Parathyroid adenoma (tissue), 2 donors: ENCODE data around the gene MYOM3.

Source experiments
- H2AFZ ChIP-seq: fragments of 300-600 bp; sonication (generic); one replicate; pipeline ENCODE4 v1.7.0; 2017; ENCODE audit warnings: antibody characterized with exemption, mild to moderate bottlenecking
- H3K27ac ChIP-seq: fragments of 300-600 bp; sonication (generic); one replicate; pipeline ENCODE4 v1.7.0; 2017
- H3K27me3 ChIP-seq: fragments of 300-600 bp; sonication (generic); one replicate; pipeline ENCODE4 v1.7.0; 2017; ENCODE audit warnings: low read length; ENCODE audit not compliant: control insufficient read depth, insufficient read depth
- H3K36me3 ChIP-seq: fragments of 300-600 bp; sonication (generic); one replicate; pipeline ENCODE4 v1.7.0; 2017; ENCODE audit warnings: low read length; ENCODE audit not compliant: control insufficient read depth, insufficient read depth
- H3K4me1 ChIP-seq: fragments of 300-600 bp; sonication (generic); one replicate; pipeline ENCODE4 v1.7.0; 2017; ENCODE audit warnings: control low read depth
- H3K4me2 ChIP-seq: fragments of 300-600 bp; sonication (generic); one replicate; pipeline ENCODE4 v1.7.0; 2017; ENCODE audit warnings: low read length
- H3K4me3 ChIP-seq: fragments of 300-600 bp; sonication (generic); one replicate; pipeline ENCODE4 v1.7.0; 2017; ENCODE audit warnings: low read depth, low read length
- H3K79me2 ChIP-seq: fragments of 300-600 bp; sonication (generic); one replicate; pipeline ENCODE4 v1.7.0; 2017; ENCODE audit warnings: control low read depth
- H3K9ac ChIP-seq: fragments of 300-600 bp; sonication (generic); one replicate; pipeline ENCODE4 v1.7.0; 2017; ENCODE audit warnings: mild to moderate bottlenecking
- H3K9me3 ChIP-seq: fragments of 300-600 bp; sonication (generic); one replicate; pipeline ENCODE4 v1.7.0; 2017; ENCODE audit warnings: low read length; ENCODE audit not compliant: control insufficient read depth
- TF ChIP-seq, protein P1 (sequence below): fragments of 300-600 bp; sonication (generic); IDR thresholded peaks from one replicate; pipeline ENCODE4 v1.7.0; 2017; ENCODE audit warnings: antibody characterized with exemption, mild to moderate bottlenecking
- donor health status: primary hyperparathyroidism.

The MYOM3 gene

DNA sequence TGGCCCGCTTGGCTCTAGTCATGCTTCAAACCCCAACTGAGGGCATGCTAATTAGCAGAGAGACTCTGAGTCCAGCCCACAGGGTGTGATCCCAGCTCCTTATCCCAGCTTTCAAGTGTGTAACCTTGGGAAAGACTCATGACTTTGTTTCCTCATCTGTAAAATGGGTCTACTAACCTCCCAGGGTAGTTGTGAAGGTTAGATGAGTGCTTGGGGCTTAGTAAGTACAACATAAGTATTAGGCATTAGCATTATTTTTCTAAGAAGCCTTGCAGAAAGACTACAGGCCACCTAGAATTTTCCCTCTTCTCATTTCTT is 2.8 kb downstream of the MYOM3 start:
- H3K79me2 ChIP-seq: no peaks in the 10 kb centered on the region
- no peaks in the 10 kb centered on the region for H3K27me3 ChIP-seq
- no peak overlapping the region for H3K4me3 ChIP-seq
- no peaks in the 10 kb centered on the region for H3K9me3 ChIP-seq
- H3K27ac ChIP-seq: no peak overlapping the region
- H3K4me2 ChIP-seq: no peak overlapping the region
- H3K9ac ChIP-seq: no peak overlapping the region
- TF ChIP-seq, protein P1, sequence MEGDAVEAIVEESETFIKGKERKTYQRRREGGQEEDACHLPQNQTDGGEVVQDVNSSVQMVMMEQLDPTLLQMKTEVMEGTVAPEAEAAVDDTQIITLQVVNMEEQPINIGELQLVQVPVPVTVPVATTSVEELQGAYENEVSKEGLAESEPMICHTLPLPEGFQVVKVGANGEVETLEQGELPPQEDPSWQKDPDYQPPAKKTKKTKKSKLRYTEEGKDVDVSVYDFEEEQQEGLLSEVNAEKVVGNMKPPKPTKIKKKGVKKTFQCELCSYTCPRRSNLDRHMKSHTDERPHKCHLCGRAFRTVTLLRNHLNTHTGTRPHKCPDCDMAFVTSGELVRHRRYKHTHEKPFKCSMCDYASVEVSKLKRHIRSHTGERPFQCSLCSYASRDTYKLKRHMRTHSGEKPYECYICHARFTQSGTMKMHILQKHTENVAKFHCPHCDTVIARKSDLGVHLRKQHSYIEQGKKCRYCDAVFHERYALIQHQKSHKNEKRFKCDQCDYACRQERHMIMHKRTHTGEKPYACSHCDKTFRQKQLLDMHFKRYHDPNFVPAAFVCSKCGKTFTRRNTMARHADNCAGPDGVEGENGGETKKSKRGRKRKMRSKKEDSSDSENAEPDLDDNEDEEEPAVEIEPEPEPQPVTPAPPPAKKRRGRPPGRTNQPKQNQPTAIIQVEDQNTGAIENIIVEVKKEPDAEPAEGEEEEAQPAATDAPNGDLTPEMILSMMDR: no peak
- H3K4me1 ChIP-seq: no peaks in the 10 kb centered on the region
- H3K36me3 ChIP-seq: no peaks in the 10 kb centered on the region
- H2AFZ ChIP-seq: no peak overlapping the region

DNA sequence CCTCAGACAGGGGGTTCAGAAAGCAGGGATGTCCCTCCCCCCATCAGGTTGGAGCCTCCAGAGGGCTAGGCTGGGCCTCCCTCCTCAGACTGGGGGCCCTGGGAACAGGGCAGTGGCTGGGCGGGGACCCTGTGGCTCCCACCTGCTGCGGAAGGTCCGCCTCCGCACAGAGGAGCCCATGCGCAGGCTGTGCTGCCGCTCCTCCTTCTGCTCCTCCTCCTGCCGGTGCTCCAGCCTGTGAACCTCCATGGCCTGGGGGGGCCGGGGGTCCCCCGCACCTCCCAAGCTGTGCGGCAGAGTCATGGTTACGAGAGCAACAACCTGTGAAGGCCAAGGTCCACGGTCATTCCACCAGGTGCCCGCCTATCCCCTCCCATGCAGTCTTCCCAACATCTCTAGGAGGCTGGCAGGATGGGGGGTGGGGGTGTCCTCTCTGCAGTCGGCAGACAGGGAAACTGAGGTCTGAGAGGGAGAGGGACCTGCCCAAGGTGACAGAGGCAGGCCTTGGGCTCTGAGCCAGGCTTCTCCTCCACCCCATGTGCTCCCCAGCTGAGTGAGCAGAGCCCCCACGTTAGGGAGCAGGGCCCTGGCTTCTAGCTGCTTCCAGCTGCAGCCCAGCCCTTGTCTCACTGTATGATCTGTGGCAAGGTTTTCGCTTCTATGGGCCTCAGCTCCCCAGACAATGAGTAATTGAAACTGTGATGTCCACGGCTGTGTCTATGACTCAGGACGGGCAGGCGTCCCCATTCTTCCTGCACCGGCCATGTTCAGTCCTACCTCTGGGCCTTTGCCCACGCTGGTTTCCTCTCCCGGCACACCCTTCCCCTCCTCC is 3.4 kb downstream of the MYOM3 start:
- TF ChIP-seq, protein P1: no peak
- Histone ChIP-seq H3K36me3 (no peaks in the 10 kb centered on the region), H3K27me3 (no peaks in the 10 kb centered on the region), H3K79me2 (no peaks in the 10 kb centered on the region), H3K27ac (no peak overlapping the region), H3K4me3 (no peak overlapping the region), H3K4me1 (no peaks in the 10 kb centered on the region), H3K4me2 (no peak overlapping the region), H2AFZ (no peak overlapping the region), H3K9me3 (no peaks in the 10 kb centered on the region), H3K9ac (no peak overlapping the region)

DNA sequence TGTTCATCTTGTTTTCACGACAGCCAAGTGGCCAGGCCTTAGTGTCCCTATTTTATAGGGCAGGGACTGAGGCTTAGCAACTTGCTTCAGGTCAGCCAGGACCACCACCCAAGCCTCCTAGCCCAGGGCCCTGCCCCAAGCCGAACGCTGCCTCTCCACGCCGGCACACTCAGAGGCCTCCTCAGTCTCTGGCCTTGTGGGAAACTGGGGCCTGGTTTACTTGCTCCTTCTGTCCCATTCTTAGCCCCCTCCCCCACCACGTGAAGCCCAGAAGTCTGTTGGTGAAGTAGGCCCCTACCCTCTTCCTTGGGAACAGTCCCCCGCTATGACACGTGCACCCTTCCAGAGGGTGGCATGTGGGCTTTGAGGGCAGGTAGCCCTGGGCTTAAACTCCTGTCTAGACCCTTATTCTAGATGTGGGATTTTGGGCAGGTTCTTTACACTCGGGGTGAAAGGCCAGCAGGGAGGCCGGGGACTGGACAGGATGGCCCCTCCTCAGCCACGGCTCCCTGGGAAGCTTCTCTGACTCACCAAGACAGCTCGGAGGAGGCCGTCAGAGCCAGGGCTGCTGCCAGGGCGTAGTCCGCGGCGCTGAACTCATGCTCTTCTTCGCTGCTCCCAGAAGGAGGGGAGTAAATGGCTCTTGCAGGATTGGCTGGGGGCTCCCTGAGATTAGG is 4.3 kb downstream of the MYOM3 start:
- Histone ChIP-seq H3K9ac (no peak overlapping the region), H3K4me2 (no peak overlapping the region), H3K79me2 (no peaks in the 10 kb centered on the region), H3K36me3 (no peaks in the 10 kb centered on the region), H3K4me1 (no peaks in the 10 kb centered on the region), H2AFZ (no peak overlapping the region), H3K9me3 (no peaks in the 10 kb centered on the region), H3K4me3 (no peak overlapping the region), H3K27me3 (no peaks in the 10 kb centered on the region), H3K27ac (no peak overlapping the region)
- TF ChIP-seq, protein P1: no peak

DNA sequence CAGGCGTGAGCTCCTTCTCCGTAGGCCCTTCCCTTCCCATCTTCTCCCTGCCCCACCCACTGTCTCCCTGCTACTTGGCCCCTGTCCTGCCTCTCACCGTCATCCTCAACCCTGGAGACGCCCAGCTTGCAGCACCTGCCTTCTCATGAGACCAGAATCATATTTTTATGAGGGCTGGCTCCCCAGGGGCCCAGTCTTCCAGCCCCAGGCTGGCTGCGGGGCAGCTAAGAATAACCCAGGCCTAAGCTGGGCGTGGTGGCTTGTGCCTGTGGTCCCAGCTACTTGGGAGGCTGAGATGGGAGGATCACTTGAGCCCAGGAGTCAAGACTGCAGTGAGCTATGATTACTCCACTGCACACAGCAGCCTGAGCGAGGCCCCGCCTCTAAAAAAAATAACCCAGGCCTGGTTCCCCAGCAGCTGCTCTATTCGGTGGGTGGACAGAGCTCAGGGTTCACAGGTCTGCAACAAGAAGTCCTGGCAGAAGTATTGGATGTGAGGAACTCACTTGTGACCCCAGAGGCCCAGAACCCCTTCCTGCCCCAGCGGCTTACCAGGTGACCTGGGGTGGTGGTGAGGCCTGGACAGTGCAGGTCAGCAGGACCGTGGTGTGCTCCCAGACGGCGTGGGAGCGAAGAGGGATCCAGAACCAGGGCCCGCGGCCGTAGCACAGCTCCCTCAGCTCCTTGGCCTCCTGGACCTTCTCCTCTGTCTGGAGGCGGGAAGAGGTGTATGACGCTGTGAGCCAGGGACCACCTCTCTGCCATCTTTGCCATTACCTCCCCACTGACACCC is 6.4 kb downstream of the MYOM3 start:
- Histone ChIP-seq H3K9ac (no peak overlapping the region), H3K79me2 (no peaks in the 10 kb centered on the region), H2AFZ (no peak overlapping the region), H3K4me2 (no peak overlapping the region), H3K27me3 (no peaks in the 10 kb centered on the region), H3K36me3 (no peaks in the 10 kb centered on the region), H3K4me1 (no peaks in the 10 kb centered on the region), H3K9me3 (no peaks in the 10 kb centered on the region), H3K27ac (no peak overlapping the region), H3K4me3 (no peak overlapping the region)
- TF ChIP-seq, protein P1: no peak
